Caco-2 (cell line): Measurements from ENCODE around the gene C6orf89. TPM values are rescaled to one million over a fixed set of nuclear protein-coding genes. Genes with fewer than 3 reads are reported as not detected.

Source experiments
- BruUV-seq: library from RNA; stranded (reverse); fragments of 400-500 nt; replicated peaks from 2 replicates; lab custom pipeline; 2021; lab: Mats Ljungman, UMichigan
- CTCF ChIA-PET: fragments of 300-600 bp; sonication (Branson Sonifier 250); formaldehyde crosslinking; loops from one replicate; lab custom pipeline; 2022; ENCODE audit warnings: antibody characterized with exemption; lab: Charles Lee
- POLR2A ChIA-PET: fragments of 300-600 bp; sonication (Branson Sonifier 250); formaldehyde crosslinking; loops from one replicate; lab custom pipeline; 2022; ENCODE audit warnings: antibody characterized with exemption; lab: Charles Lee
- DNase-seq, 2 experiments: peaks; one replicate each; pipeline versions ENCODE4 v3.0.0 to v3.0.0-alpha.2; 2020 to 2022
- H3K27me3 ChIP-seq: replicated peaks from 2 replicates; pipeline ENCODE4 v1.6.0; 2011; ENCODE audit warnings: low read length; ENCODE audit not compliant: control insufficient read depth, insufficient read depth
- H3K36me3 ChIP-seq: 2 replicates; pipeline ENCODE4 v1.5.1; 2011; ENCODE audit warnings: low read length; ENCODE audit not compliant: control insufficient read depth, insufficient read depth
- H3K4me1 ChIP-seq: fragments of 250-450 bp; sonication (Bioruptor Pico); 2 replicates; pipeline ENCODE4 v1.5.1; 2020; ENCODE audit warnings: mild to moderate bottlenecking
- H3K4me3 ChIP-seq: 2 replicates; pipeline ENCODE4 v1.5.1; 2011; ENCODE audit warnings: low read depth, mild to moderate bottlenecking, control low read depth, low read length
- H3K9me3 ChIP-seq: fragments of 250-450 bp; sonication (Bioruptor Pico); 2 replicates; pipeline ENCODE4 v1.5.1; 2020; ENCODE audit warnings: mild to moderate bottlenecking, moderate library complexity
- H3K27ac Mint-ChIP-seq: one replicate; pipeline ENCODE4 v1.8.0; 2022; ENCODE audit warnings: mixed read lengths; ENCODE audit not compliant: unreplicated experiment
- H3K27me3 Mint-ChIP-seq: one replicate; pipeline ENCODE4 v1.8.0; 2022; ENCODE audit warnings: mixed read lengths; ENCODE audit not compliant: insufficient read depth, unreplicated experiment
- H3K36me3 Mint-ChIP-seq: one replicate; pipeline ENCODE4 v1.8.0; 2022; ENCODE audit warnings: mild to moderate bottlenecking, mixed read lengths; ENCODE audit not compliant: insufficient read depth, unreplicated experiment
- H3K4me1 Mint-ChIP-seq: one replicate; pipeline ENCODE4 v1.8.0; 2022; ENCODE audit warnings: low read depth, mixed read lengths; ENCODE audit not compliant: unreplicated experiment
- H3K4me3 Mint-ChIP-seq: one replicate; pipeline ENCODE4 v1.8.0; 2022; ENCODE audit warnings: mild to moderate bottlenecking, moderate library complexity, mixed read lengths; ENCODE audit not compliant: unreplicated experiment
- H3K9me3 Mint-ChIP-seq: one replicate; pipeline ENCODE4 v1.8.0; 2022; ENCODE audit warnings: mixed read lengths; ENCODE audit not compliant: unreplicated experiment
- CTCF ChIP-seq, 2 experiments: fragments of 200-600 bp in 1 of 2; IDR thresholded peaks; 1 replicate in 1 of 2; 2 replicates in 1 of 2; pipeline versions ENCODE4 v1.5.1 to v1.8.0; 2011 to 2022; ENCODE audit warnings: antibody characterized with exemption in 1 of 2, control low read depth in 1 of 2, inconsistent platforms in 1 of 2, low read depth in 1 of 2, low read length in 1 of 2, mild to moderate bottlenecking in 1 of 2, moderate library complexity in 1 of 2; ENCODE audit not compliant: insufficient read depth in 1 of 2, severe bottlenecking in 1 of 2, unreplicated experiment in 1 of 2
- intact Hi-C: fragments of 100-400 bp; cut with micrococcal nuclease; formaldehyde crosslinking; loops from one replicate; pipeline ENCODE4 v1.10.0; 2022; ENCODE audit not compliant: unreplicated experiment
- total RNA-seq: library from RNA; stranded (reverse); gene quantifications from 2 replicates; pipeline ENCODE4 v1.2.3, GENCODE V29; 2022

The C6orf89 gene
- total RNA-seq, 1 experiment from 2014 or later: 24.4 TPM

GRCh38 chr6:36839749-36840431, 45.9 kb upstream of the C6orf89 start:
- no TSS peak for BruUV-seq
- Mint-ChIP-seq H3K36me3 (no peaks in the 10 kb centered on the region), H3K27me3 (peaks cover 3% of the 10 kb centered on the region), H3K27ac (no peak overlapping the region), H3K4me3 (peak overlapping the region; percentile 68), H3K4me1 (no peaks in the 10 kb centered on the region), H3K9me3 (no peaks in the 10 kb centered on the region)
- no peaks in the 10 kb centered on the region for H3K9me3 ChIP-seq
- H3K36me3 ChIP-seq: no peaks in the 10 kb centered on the region
- TF ChIP-seq CTCF (IDR thresholded peaks at IDR 0.05; ENCODE audit: insufficient read depth in 1 of 2, low read depth in 1 of 2, low read length in 1 of 2, severe bottlenecking in 1 of 2, unreplicated experiment in 1 of 2): peak in 1 of 2 experiments; percentile 3
- H3K4me1 ChIP-seq: peaks cover 6% of the 10 kb centered on the region; the same call in 1 of the 2 replicates
- ChIA-PET CTCF (no interaction called here), POLR2A (no interaction called here)
- H3K4me3 ChIP-seq: peak overlapping the region; percentile 54
- peaks cover 1% of the 10 kb centered on the region; the same call in 1 of the 2 replicates for H3K27me3 ChIP-seq
- peak in 1 of 2 experiments; percentile 61 for DNase-seq
- intact Hi-C loops: no loop called here

- Mint-ChIP-seq H3K9me3 (no peaks in the 10 kb centered on the region), H3K27me3 (peaks cover 3% of the 10 kb centered on the region), H3K27ac (no peak overlapping the region), H3K36me3 (no peaks in the 10 kb centered on the region), H3K4me3 (peak overlapping the region; percentile 68), H3K4me1 (no peaks in the 10 kb centered on the region)
- intact Hi-C loops: no loop called here
- Histone ChIP-seq H3K4me1 (peaks cover 6% of the 10 kb centered on the region; the same call in 1 of the 2 replicates), H3K4me3 (no peak overlapping the region), H3K27me3 (peaks cover 1% of the 10 kb centered on the region; the same call in 1 of the 2 replicates), H3K36me3 (no peaks in the 10 kb centered on the region), H3K9me3 (no peaks in the 10 kb centered on the region)
- no peak for DNase-seq
- TF ChIP-seq CTCF (IDR thresholded peaks at IDR 0.05; ENCODE audit: insufficient read depth in 1 of 2, low read depth in 1 of 2, low read length in 1 of 2, severe bottlenecking in 1 of 2, unreplicated experiment in 1 of 2): no peak
- POLR2A ChIA-PET: interaction anchor here (0.6 kb wide), 1 partner anchor 263 kb away, joined by 3 read pairs; no protein-coding TSS in a partner anchor
- no TSS peak for BruUV-seq
- CTCF ChIA-PET: no interaction called here
These were observed 45.0 kb upstream of the C6orf89 start for GRCh38 chr6:36840432-36841403.

GRCh38 chr6:36841756-36842155, 44.0 kb upstream of the C6orf89 start:
- H3K27ac Mint-ChIP-seq: no peak overlapping the region
- POLR2A ChIA-PET: no interaction called here

More at GRCh38 chr6:36841756-36842155, 44.0 kb upstream of the C6orf89 start:
- TF ChIP-seq CTCF (IDR thresholded peaks at IDR 0.05; ENCODE audit: insufficient read depth in 1 of 2, low read depth in 1 of 2, low read length in 1 of 2, severe bottlenecking in 1 of 2, unreplicated experiment in 1 of 2): no peak
- no peaks in the 10 kb centered on the region for H3K36me3 Mint-ChIP-seq
- CTCF ChIA-PET: no interaction called here
- H3K4me3 ChIP-seq: no peak overlapping the region
- no peak overlapping the region for H3K4me3 Mint-ChIP-seq
- H3K4me1 ChIP-seq: peaks cover 6% of the 10 kb centered on the region; the same call in 1 of the 2 replicates
- no peaks in the 10 kb centered on the region for H3K9me3 ChIP-seq
- no peak for DNase-seq
- H3K27me3 Mint-ChIP-seq: peaks cover 3% of the 10 kb centered on the region
- no peaks in the 10 kb centered on the region for H3K36me3 ChIP-seq
- H3K27me3 ChIP-seq: peaks cover 1% of the 10 kb centered on the region; the same call in 1 of the 2 replicates
- H3K4me1 Mint-ChIP-seq: no peaks in the 10 kb centered on the region
- no TSS peak for BruUV-seq
- intact Hi-C loops: no loop called here
- H3K9me3 Mint-ChIP-seq: no peaks in the 10 kb centered on the region
